Neural progenitor cell (in vitro differentiated cells): ENCODE data around the gene DCAF5. TPM values are rescaled to one million over a fixed set of nuclear protein-coding genes. Genes with fewer than 3 reads are reported as not detected.

Experiments
- DNase-seq: peaks from one replicate; pipeline ENCODE4 v3.0.0-alpha.2; 2016; ENCODE audit warnings: low spot score
- H2AFZ ChIP-seq: fragments of 200-600 bp; sonication (generic); replicated peaks from 2 replicates; pipeline ENCODE4 v1.6.1; 2016; ENCODE audit warnings: antibody characterized with exemption
- H3F3A ChIP-seq: fragments of 200-600 bp; sonication (generic); 2 replicates; pipeline ENCODE4 v1.6.1; 2016; ENCODE audit warnings: antibody characterized with exemption, low read depth
- H3K27ac ChIP-seq: fragments of 200-600 bp; sonication (generic); 2 replicates; pipeline ENCODE4 v1.5.1; 2016; ENCODE audit warnings: mild to moderate bottlenecking
- H3K27me3 ChIP-seq: fragments of 200-600 bp; sonication (generic); 2 replicates; pipeline ENCODE4 v1.6.1; 2016; ENCODE audit warnings: mild to moderate bottlenecking, moderate library complexity
- H3K36me3 ChIP-seq: fragments of 200-600 bp; sonication (generic); 2 replicates; pipeline ENCODE4 v1.5.1; 2016
- H3K4me1 ChIP-seq: fragments of 200-600 bp; sonication (generic); 2 replicates; pipeline ENCODE4 v1.6.1; 2016; ENCODE audit warnings: mixed run types
- H3K4me2 ChIP-seq: fragments of 200-600 bp; sonication (generic); 2 replicates; pipeline ENCODE4 v1.6.1; 2016
- H3K4me3 ChIP-seq: fragments of 200-600 bp; sonication (generic); 2 replicates; pipeline ENCODE4 v1.5.1; 2016
- H3K79me2 ChIP-seq: fragments of 200-600 bp; sonication (generic); 2 replicates; pipeline ENCODE4 v1.6.1; 2016; ENCODE audit warnings: low read depth
- H3K9ac ChIP-seq: fragments of 200-600 bp; sonication (generic); 2 replicates; pipeline ENCODE4 v1.6.1; 2016
- H3K9me3 ChIP-seq: fragments of 200-600 bp; sonication (generic); 2 replicates; pipeline ENCODE4 v1.5.1; 2016; ENCODE audit warnings: low read depth
- H4K20me1 ChIP-seq: fragments of 200-600 bp; sonication (generic); 2 replicates; pipeline ENCODE4 v1.6.1; 2016; ENCODE audit warnings: low read depth
- H3K27ac Mint-ChIP-seq: 3 replicates; pipeline ENCODE4 v1.8.0; 2021; ENCODE audit warnings: mixed read lengths
- H3K27me3 Mint-ChIP-seq: 2 replicates; pipeline ENCODE4 v1.8.0; 2022; ENCODE audit warnings: low read depth, mild to moderate bottlenecking, inconsistent platforms, moderate library complexity, mixed read lengths; ENCODE audit not compliant: insufficient read depth
- H3K36me3 Mint-ChIP-seq: 3 replicates; pipeline ENCODE4 v1.8.0; 2021; ENCODE audit warnings: mixed read lengths
- H3K4me1 Mint-ChIP-seq: 3 replicates; pipeline ENCODE4 v1.8.0; 2021; ENCODE audit warnings: mixed read lengths
- H3K4me3 Mint-ChIP-seq: 3 replicates; pipeline ENCODE4 v1.8.0; 2021; ENCODE audit warnings: mild to moderate bottlenecking, moderate library complexity, mixed read lengths
- H3K9me3 Mint-ChIP-seq: 3 replicates; pipeline ENCODE4 v1.8.0; 2020; ENCODE audit warnings: mixed read lengths
- CTCF ChIP-seq: fragments of 200-600 bp; sonication (generic); IDR thresholded peaks from 2 replicates; pipeline ENCODE4 v1.5.1; 2017; ENCODE audit warnings: antibody characterized with exemption, mild to moderate bottlenecking
- EZH2 ChIP-seq: fragments of 200-600 bp; sonication (generic); IDR thresholded peaks from 2 replicates; pipeline ENCODE4 v1.6.1; 2017; ENCODE audit warnings: antibody characterized with exemption, mild to moderate bottlenecking, moderate library complexity
- EZH2phosphoT487 ChIP-seq: fragments of 200-600 bp; sonication (generic); IDR thresholded peaks from 2 replicates; pipeline ENCODE4 v1.6.1; 2017; ENCODE audit warnings: antibody characterized with exemption
- total RNA-seq: library from RNA; depleted of rRNA; stranded (reverse); fragments of >200 nt; gene quantifications from 2 replicates; pipeline ENCODE4 v1.2.3, GENCODE V29; 2015; ENCODE audit warnings: low replicate concordance

The DCAF5 gene
- total RNA-seq, 1 donor from 2014 or later: 22.4 TPM

- H2AFZ ChIP-seq: no peak overlapping the region
- no peak overlapping the region for H3K4me3 ChIP-seq
- DNase-seq: no peak
- Mint-ChIP-seq H3K36me3 (no peaks in the 10 kb centered on the region), H3K4me3 (peak overlapping the region; percentile 33), H3K27ac (peak overlapping the region; percentile 27), H3K4me1 (peaks cover 57% of the 10 kb centered on the region), H3K9me3 (no peaks in the 10 kb centered on the region), H3K27me3 (peaks cover 4% of the 10 kb centered on the region)
- peaks cover 23% of the 10 kb centered on the region for H3F3A ChIP-seq
- H3K4me2 ChIP-seq: peak overlapping the region; percentile 38
- no peak overlapping the region for H3K9ac ChIP-seq
- H3K27ac ChIP-seq: no peak overlapping the region
- no peaks in the 10 kb centered on the region for H3K36me3 ChIP-seq
- H3K27me3 ChIP-seq: peaks cover 15% of the 10 kb centered on the region
- no peak for TF ChIP-seq EZH2phosphoT487
- no peak for TF ChIP-seq CTCF
- TF ChIP-seq EZH2: no peak
- no peaks in the 10 kb centered on the region for H3K9me3 ChIP-seq
- H3K79me2 ChIP-seq: no peaks in the 10 kb centered on the region
- H3K4me1 ChIP-seq: peaks cover 38% of the 10 kb centered on the region
- H4K20me1 ChIP-seq: peaks cover 15% of the 10 kb centered on the region
These were observed 107.0 kb downstream of the DCAF5 start for GRCh38 chr14:69045857-69046475.

- peaks cover 4% of the 10 kb centered on the region for H3K27me3 Mint-ChIP-seq
- Histone ChIP-seq H2AFZ (no peak overlapping the region), H3K9ac (no peak overlapping the region), H3K4me2 (peak overlapping the region; percentile 38), H3K27ac (no peak overlapping the region), H3K27me3 (peaks cover 15% of the 10 kb centered on the region), H3K79me2 (no peaks in the 10 kb centered on the region), H3K9me3 (no peaks in the 10 kb centered on the region), H4K20me1 (peaks cover 7% of the 10 kb centered on the region), H3K36me3 (no peaks in the 10 kb centered on the region), H3F3A (peaks cover 14% of the 10 kb centered on the region), H3K4me1 (peaks cover 29% of the 10 kb centered on the region), H3K4me3 (no peak overlapping the region)
- H3K4me1 Mint-ChIP-seq: peaks cover 50% of the 10 kb centered on the region
- H3K36me3 Mint-ChIP-seq: no peaks in the 10 kb centered on the region
- no peak overlapping the region for H3K27ac Mint-ChIP-seq
- TF ChIP-seq EZH2phosphoT487: no peak
- no peak for TF ChIP-seq CTCF
- no peak for TF ChIP-seq EZH2
- no peak for DNase-seq
- no peak overlapping the region for H3K4me3 Mint-ChIP-seq
- H3K9me3 Mint-ChIP-seq: no peaks in the 10 kb centered on the region
These were observed 107.9 kb downstream of the DCAF5 start for GRCh38 chr14:69044965-69045555.

- Histone ChIP-seq H3K27ac (no peak overlapping the region), H3K9me3 (no peaks in the 10 kb centered on the region), H3K36me3 (no peaks in the 10 kb centered on the region), H4K20me1 (no peaks in the 10 kb centered on the region), H3K4me3 (no peak overlapping the region), H3K27me3 (peaks cover 15% of the 10 kb centered on the region), H3K79me2 (no peaks in the 10 kb centered on the region), H3K4me1 (peaks cover 22% of the 10 kb centered on the region), H2AFZ (no peak overlapping the region), H3K9ac (no peak overlapping the region), H3F3A (peaks cover 12% of the 10 kb centered on the region), H3K4me2 (no peak overlapping the region)
- no peak overlapping the region for H3K4me3 Mint-ChIP-seq
- no peak overlapping the region for H3K27ac Mint-ChIP-seq
- H3K4me1 Mint-ChIP-seq: peaks cover 52% of the 10 kb centered on the region
- no peaks in the 10 kb centered on the region for H3K9me3 Mint-ChIP-seq
- TF ChIP-seq EZH2phosphoT487: no peak
- no peak for TF ChIP-seq CTCF
- no peak for TF ChIP-seq EZH2
- no peaks in the 10 kb centered on the region for H3K36me3 Mint-ChIP-seq
- H3K27me3 Mint-ChIP-seq: peaks cover 4% of the 10 kb centered on the region
- no peak for DNase-seq
These were observed 108.6 kb downstream of the DCAF5 start for GRCh38 chr14:69044296-69044695.
